Ascending aorta (tissue), 2 donors: ENCODE measurements around the gene TNFSF4. TPM values are rescaled to one million over a fixed set of nuclear protein-coding genes. Genes with fewer than 3 reads are reported as not detected.

Source experiments
- DNase-seq, 2 donors: peaks; one replicate each; pipeline ENCODE4 v3.0.0-alpha.2; 2019; ENCODE audit warnings: low spot score in 2 of 2
- H3K27ac ChIP-seq, 2 donors: fragments of 200-600 bp; sonication (generic); one replicate each; pipeline ENCODE4 v1.5.1; 2016 to 2017; ENCODE audit warnings: mild to moderate bottlenecking in 1 of 2
- H3K27me3 ChIP-seq: fragments of 200-600 bp; sonication (generic); one replicate; pipeline ENCODE4 v1.5.1; 2017
- H3K36me3 ChIP-seq, 2 donors: fragments of 200-600 bp; sonication (generic); one replicate each; pipeline ENCODE4 v1.5.1; 2016
- H3K4me1 ChIP-seq, 2 donors: fragments of 200-600 bp; sonication (generic); one replicate each; pipeline ENCODE4 v1.5.1; 2016 to 2017; ENCODE audit warnings: mild to moderate bottlenecking in 1 of 2
- H3K4me3 ChIP-seq, 2 donors: fragments of 200-600 bp; sonication (generic); one replicate each; pipeline ENCODE4 v1.5.1; 2016 to 2017; ENCODE audit warnings: mild to moderate bottlenecking in 1 of 2
- H3K9me3 ChIP-seq, 2 donors: fragments of 200-600 bp; sonication (generic); one replicate each; pipeline ENCODE4 v1.5.1; 2016
- intact Hi-C: fragments of 100-400 bp; cut with DNase I; formaldehyde crosslinking; loops from one replicate; pipeline ENCODE4 v1.15.1; 2023
- total RNA-seq: library from RNA; depleted of rRNA; stranded (reverse); fragments of >200 nt; gene quantifications from one replicate; pipeline ENCODE4 v1.1.0, GENCODE V29; 2016
- TF ChIP-seq, protein P1 (sequence below), 3 experiments: fragments of 200-600 bp in 2 of 3; fragments of 450-650 bp in 1 of 3; sonication (generic) in 2 of 3; IDR thresholded peaks; one replicate each; pipeline ENCODE4 v1.5.1; 2016 to 2019; ENCODE audit warnings: antibody characterized with exemption in 3 of 3, mild to moderate bottlenecking in 1 of 3, moderate library complexity in 1 of 3

Gene TNFSF4
- total RNA-seq, 1 donor from 2014 or later: 0.75 TPM

DNA sequence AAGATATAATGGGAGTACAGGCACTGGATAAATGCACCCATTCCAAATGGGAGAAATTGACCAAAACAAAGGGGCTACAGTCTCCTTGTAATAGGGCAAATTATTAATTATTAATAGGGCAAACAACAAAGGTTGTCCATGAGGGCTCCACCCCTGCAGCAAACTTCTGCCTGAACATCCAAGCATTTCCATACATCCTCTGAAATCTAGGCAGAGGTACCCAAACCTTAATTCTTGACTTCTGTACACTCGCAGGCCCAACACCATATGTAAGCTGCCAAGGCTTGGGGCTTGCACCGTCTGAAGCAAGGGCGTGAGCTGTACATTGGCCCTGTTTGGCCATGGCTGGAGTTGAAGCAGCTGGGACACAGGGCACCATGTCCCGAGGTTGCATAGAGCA, 33.7 kb downstream of the TNFSF4 start:
- intact Hi-C loops: no loop called here

DNA sequence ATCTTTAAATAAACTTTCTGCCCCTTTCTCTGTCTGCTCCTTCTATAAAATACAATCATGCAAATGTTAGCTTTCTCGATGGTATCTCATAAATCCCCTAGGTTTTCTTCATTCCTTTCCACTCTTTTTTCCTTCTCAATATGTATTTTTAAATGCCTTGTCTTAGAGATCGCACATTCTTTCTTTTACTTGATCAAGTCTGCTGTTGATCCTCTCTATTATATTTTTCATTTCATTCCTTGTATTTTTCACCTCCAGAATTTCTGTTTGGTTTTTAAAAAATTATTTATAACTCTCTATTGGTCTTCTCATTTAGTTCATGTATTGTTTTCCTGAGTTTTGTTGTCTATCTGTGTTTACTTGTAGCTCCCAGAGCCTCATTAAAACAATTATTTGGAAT, 36.0 kb downstream of the TNFSF4 start:
- no peaks in the 10 kb centered on the region for H3K4me1 ChIP-seq
- H3K4me3 ChIP-seq: no peak overlapping the region
- no peak for DNase-seq
- H3K9me3 ChIP-seq: peaks cover 6 to 18% of the 10 kb centered on the region in 2 donors
- no peak overlapping the region for H3K27ac ChIP-seq
- H3K27me3 ChIP-seq: no peaks in the 10 kb centered on the region
- TF ChIP-seq, protein P1, sequence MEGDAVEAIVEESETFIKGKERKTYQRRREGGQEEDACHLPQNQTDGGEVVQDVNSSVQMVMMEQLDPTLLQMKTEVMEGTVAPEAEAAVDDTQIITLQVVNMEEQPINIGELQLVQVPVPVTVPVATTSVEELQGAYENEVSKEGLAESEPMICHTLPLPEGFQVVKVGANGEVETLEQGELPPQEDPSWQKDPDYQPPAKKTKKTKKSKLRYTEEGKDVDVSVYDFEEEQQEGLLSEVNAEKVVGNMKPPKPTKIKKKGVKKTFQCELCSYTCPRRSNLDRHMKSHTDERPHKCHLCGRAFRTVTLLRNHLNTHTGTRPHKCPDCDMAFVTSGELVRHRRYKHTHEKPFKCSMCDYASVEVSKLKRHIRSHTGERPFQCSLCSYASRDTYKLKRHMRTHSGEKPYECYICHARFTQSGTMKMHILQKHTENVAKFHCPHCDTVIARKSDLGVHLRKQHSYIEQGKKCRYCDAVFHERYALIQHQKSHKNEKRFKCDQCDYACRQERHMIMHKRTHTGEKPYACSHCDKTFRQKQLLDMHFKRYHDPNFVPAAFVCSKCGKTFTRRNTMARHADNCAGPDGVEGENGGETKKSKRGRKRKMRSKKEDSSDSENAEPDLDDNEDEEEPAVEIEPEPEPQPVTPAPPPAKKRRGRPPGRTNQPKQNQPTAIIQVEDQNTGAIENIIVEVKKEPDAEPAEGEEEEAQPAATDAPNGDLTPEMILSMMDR (IDR thresholded peaks at IDR 0.05): no peak
- intact Hi-C loops: no loop called here
- no peaks in the 10 kb centered on the region for H3K36me3 ChIP-seq

More for the DNA sequence above, 33.7 kb downstream of the TNFSF4 start:
- TF ChIP-seq, protein P1 (IDR thresholded peaks at IDR 0.05): no peak
- peaks cover 6 to 23% of the 10 kb centered on the region in 2 donors for H3K9me3 ChIP-seq
- H3K4me3 ChIP-seq: no peak overlapping the region
- no peak for DNase-seq
- H3K27ac ChIP-seq: no peak overlapping the region
- H3K27me3 ChIP-seq: no peaks in the 10 kb centered on the region
- no peaks in the 10 kb centered on the region for H3K4me1 ChIP-seq
- H3K36me3 ChIP-seq: no peaks in the 10 kb centered on the region

DNA sequence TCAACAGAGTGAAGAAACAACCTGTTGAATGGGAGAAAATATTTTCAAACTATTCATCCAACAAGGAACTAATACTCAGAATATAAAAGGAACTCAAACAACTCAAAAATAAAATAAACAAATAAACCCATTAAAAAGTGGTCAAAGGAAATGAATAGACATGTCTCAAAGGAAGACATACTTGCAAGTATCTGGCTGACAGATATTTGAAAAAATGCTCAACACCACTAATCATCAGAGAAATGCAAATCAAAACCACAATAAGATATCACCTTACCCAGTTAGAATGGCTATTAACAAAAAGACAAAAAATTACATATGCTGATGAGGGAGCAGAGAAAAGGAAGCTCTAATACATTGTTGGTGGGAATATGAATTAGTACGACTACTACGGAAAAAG, 38.2 kb downstream of the TNFSF4 start:
- DNase-seq: no peak
- TF ChIP-seq, protein P1 (IDR thresholded peaks at IDR 0.05): no peak
- Histone ChIP-seq H3K27ac (no peak overlapping the region), H3K9me3 (peaks cover 6 to 21% of the 10 kb centered on the region in 2 donors), H3K36me3 (no peaks in the 10 kb centered on the region), H3K4me3 (no peak overlapping the region), H3K4me1 (no peaks in the 10 kb centered on the region), H3K27me3 (no peaks in the 10 kb centered on the region)
- intact Hi-C loops: no loop called here

DNA sequence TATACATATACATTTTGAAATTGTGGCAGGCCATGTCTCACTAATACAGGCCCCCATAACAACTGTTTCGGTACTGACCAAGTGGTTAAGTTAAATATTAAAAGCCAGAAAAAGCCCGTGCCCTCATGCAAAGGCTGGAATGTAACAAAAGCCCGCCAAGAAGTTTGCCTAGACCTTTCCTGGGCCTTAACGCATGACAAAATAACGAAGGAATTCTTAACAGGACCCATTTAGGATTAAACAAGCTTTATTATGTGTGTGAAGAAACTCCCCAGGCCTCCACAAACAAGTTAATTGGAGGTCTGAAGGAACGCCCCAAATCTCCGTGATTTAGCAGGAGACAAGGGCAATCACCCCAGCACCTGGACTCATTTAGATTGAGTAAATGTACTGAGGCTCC, 42.4 kb downstream of the TNFSF4 start:
- DNase-seq: no peak
- Histone ChIP-seq H3K27ac (no peak overlapping the region), H3K36me3 (no peaks in the 10 kb centered on the region), H3K9me3 (peaks cover 0 to 3% of the 10 kb centered on the region in 2 donors), H3K27me3 (no peaks in the 10 kb centered on the region), H3K4me3 (no peak overlapping the region), H3K4me1 (no peaks in the 10 kb centered on the region)
- TF ChIP-seq, protein P1 (IDR thresholded peaks at IDR 0.05): no peak
- intact Hi-C loops: no loop called here

DNA sequence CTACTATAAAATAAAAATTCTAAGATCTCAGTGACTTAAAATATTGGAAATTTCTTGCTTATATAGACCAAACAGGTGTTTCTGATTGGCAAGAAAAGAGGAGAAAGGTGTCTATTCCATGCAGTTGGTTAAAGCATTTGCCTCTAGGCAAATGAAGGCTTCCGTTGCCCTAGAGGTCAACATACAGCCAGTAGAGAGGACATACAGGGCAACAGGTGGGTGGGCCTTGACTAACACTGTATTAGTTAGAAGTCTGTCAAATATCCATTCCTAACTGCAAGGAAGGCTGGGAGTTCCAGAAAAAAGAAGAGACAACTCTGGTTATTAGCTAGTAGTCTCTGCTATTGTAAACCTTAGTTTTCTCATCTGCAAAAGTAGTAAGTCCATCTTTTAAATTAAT, 43.0 kb downstream of the TNFSF4 start:
- intact Hi-C loops: no loop called here
- Histone ChIP-seq H3K4me3 (no peak overlapping the region), H3K4me1 (no peaks in the 10 kb centered on the region), H3K27me3 (no peaks in the 10 kb centered on the region), H3K27ac (no peak overlapping the region), H3K36me3 (no peaks in the 10 kb centered on the region), H3K9me3 (peaks cover 0 to 3% of the 10 kb centered on the region in 2 donors)
- no peak for DNase-seq
- TF ChIP-seq, protein P1 (IDR thresholded peaks at IDR 0.05): no peak

DNA sequence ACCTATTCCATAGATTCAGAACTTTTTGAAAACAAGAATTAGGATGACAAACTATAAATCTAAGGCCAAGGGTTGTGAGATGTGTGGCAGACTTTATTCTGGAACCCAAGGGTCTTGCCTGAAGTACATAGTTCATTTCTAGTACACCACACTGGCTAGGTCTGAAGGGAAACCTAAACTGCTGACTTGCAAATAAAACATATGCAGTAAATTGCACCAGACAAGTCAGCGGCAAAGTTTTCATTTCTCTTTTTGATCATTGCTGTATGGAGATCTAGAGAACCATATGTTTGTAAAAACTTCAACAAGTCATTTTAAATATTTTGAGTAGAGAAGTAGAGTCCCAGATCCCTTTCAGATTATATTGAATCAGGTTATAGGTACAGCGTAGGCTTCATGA, 43.9 kb downstream of the TNFSF4 start:
- Histone ChIP-seq H3K27me3 (no peaks in the 10 kb centered on the region), H3K36me3 (no peaks in the 10 kb centered on the region), H3K4me3 (no peak overlapping the region), H3K27ac (no peak overlapping the region), H3K9me3 (peaks cover 0 to 3% of the 10 kb centered on the region in 2 donors), H3K4me1 (no peaks in the 10 kb centered on the region)
- no peak for DNase-seq
- TF ChIP-seq, protein P1 (IDR thresholded peaks at IDR 0.05): no peak
- intact Hi-C loops: no loop called here
